Fibroblast of pulmonary artery (primary cell): ENCODE results near the gene ANKRD13D.

Source experiments
- DNase-seq: peaks from one replicate; pipeline ENCODE4 v3.0.0-alpha.2; 2010; ENCODE audit warnings: low read depth
- H3K4me3 ChIP-seq: replicated peaks from 2 replicates; pipeline ENCODE4 v1.5.1; 2011; ENCODE audit warnings: low read depth, mild to moderate bottlenecking, control low read depth, low read length, moderate library complexity
- CTCF ChIP-seq: IDR thresholded peaks from 2 replicates; pipeline ENCODE4 v1.5.1; 2011; ENCODE audit warnings: mild to moderate bottlenecking, control low read depth, low read length, inconsistent platforms; ENCODE audit errors: missing control alignments

Gene ANKRD13D

GRCh38 chr11:67298786-67299185 is 9.7 kb downstream of the ANKRD13D start:
- H3K4me3 ChIP-seq = no peak overlapping the region
- no peak for DNase-seq
- TF ChIP-seq CTCF = no peak

- no peak for DNase-seq
- H3K4me3 ChIP-seq = no peak overlapping the region
- TF ChIP-seq CTCF = no peak
Observed at GRCh38 chr11:67299471-67300191, 10.5 kb downstream of the ANKRD13D start.

- no peak for DNase-seq
- TF ChIP-seq CTCF = no peak
- no peak overlapping the region for H3K4me3 ChIP-seq
Observed at GRCh38 chr11:67300256-67300755, 11.2 kb downstream of the ANKRD13D start.

GRCh38 chr11:67300756-67301312 is 11.7 kb downstream of the ANKRD13D start:
- TF ChIP-seq CTCF = no peak
- no peak overlapping the region for H3K4me3 ChIP-seq
- DNase-seq = no peak

- no peak for TF ChIP-seq CTCF
- no peak overlapping the region for H3K4me3 ChIP-seq
- no peak for DNase-seq
Observed at GRCh38 chr11:67301313-67301921, 12.3 kb downstream of the ANKRD13D start.

- no peak for DNase-seq
- H3K4me3 ChIP-seq = no peak overlapping the region
- no peak for TF ChIP-seq CTCF
Observed at GRCh38 chr11:67301951-67302516, 12.9 kb downstream of the ANKRD13D start.
